Fibroblast of lung (primary cell): ENCODE data around the gene LMNA.

Experiments
- CTCF ChIP-seq, 2 donors: IDR thresholded peaks in 1 of 2; conservative IDR thresholded peaks in 1 of 2; 1 replicate in 1 of 2; 2 replicates in 1 of 2; pipeline ENCODE4 v1.5.1; 2011 to 2012; ENCODE audit warnings: low read length in 2 of 2, control low read depth in 1 of 2, inconsistent platforms in 1 of 2, low read depth in 1 of 2, mild to moderate bottlenecking in 1 of 2
- EZH2 ChIP-seq: IDR thresholded peaks from 2 replicates; pipeline ENCODE4 v1.5.1; 2012; ENCODE audit warnings: low read length, control low read depth, mild to moderate bottlenecking; ENCODE audit errors: missing control alignments

GRCh38 chr1:156151093-156151688, 36.7 kb downstream of the LMNA start:
- TF ChIP-seq CTCF (conservative IDR thresholded peaks at IDR 0.05 in 1 of 2, IDR thresholded peaks at IDR 0.05 in 1 of 2; ENCODE audit: low read depth in 1 of 2, low read length in 2 of 2): no peak
- TF ChIP-seq EZH2: no peak
